Activated B cell treated with CpG ODN at 0.5 μM for 24 hours (primary cell): ENCODE measurements around the gene UGT1A10. TPM values are rescaled to one million over a fixed set of nuclear protein-coding genes. Genes with fewer than 3 reads are reported as not detected.
"Not testable (repeated sequence)": the region's sequence is repeated elsewhere in the genome, so short reads cannot be mapped to it uniquely, and the experiment has no call there.

Source experiments
- ATAC-seq: fragments of 200-7000 bp; cut with Tn5 transposase; one replicate; pipeline ENCODE4 v1.10.0; 2021; ENCODE audit warnings: low read depth, mild to moderate bottlenecking, moderate library complexity
- CTCF ChIA-PET: fragments of 350-600 bp; sonication (Branson Sonifier 250); formaldehyde crosslinking; loops from one replicate; lab custom pipeline; 2021; ENCODE audit warnings: antibody characterized with exemption; lab: Charles Lee
- POLR2A ChIA-PET: fragments of 350-600 bp; sonication (Branson Sonifier 250); formaldehyde crosslinking; loops from one replicate; lab custom pipeline; 2021; ENCODE audit warnings: antibody characterized with exemption; lab: Charles Lee
- DNase-seq: peaks from one replicate; pipeline ENCODE4 v3.0.0; 2022
- H3K27ac Mint-ChIP-seq: one replicate; pipeline ENCODE4 v1.8.0; 2020; ENCODE audit warnings: mixed read lengths
- H3K27me3 Mint-ChIP-seq: one replicate; pipeline ENCODE4 v1.8.0; 2021; ENCODE audit warnings: mixed read lengths
- H3K36me3 Mint-ChIP-seq: one replicate; pipeline ENCODE4 v1.8.0; 2021; ENCODE audit warnings: low read depth, mixed read lengths
- H3K4me1 Mint-ChIP-seq: one replicate; pipeline ENCODE4 v1.8.0; 2021; ENCODE audit warnings: mixed read lengths
- H3K4me3 Mint-ChIP-seq: one replicate; pipeline ENCODE4 v1.8.0; 2020; ENCODE audit warnings: mild to moderate bottlenecking, mixed read lengths
- H3K9me3 Mint-ChIP-seq: one replicate; pipeline ENCODE4 v1.8.0; 2020; ENCODE audit warnings: mixed read lengths
- CTCF ChIP-seq: fragments of 200-600 bp; IDR thresholded peaks from one replicate; pipeline ENCODE4 v1.8.0; 2022; ENCODE audit warnings: antibody characterized with exemption, mild to moderate bottlenecking
- intact Hi-C: fragments of 100-400 bp; cut with micrococcal nuclease; formaldehyde crosslinking; loops from one replicate; pipeline ENCODE4 v1.15.1; 2024
- total RNA-seq: library from RNA; stranded (reverse); gene quantifications from 2 replicates; pipeline ENCODE4 v1.2.3, GENCODE V29; 2022

UGT1A10 gene
- total RNA-seq, 1 donor from 2014 or later: not detected

GRCh38 chr2:233700028-233700635 is 63.9 kb downstream of the UGT1A10 start:
- ATAC-seq (no peak), DNase-seq (no peak)
- CTCF ChIA-PET: no interaction called here
- no peak for TF ChIP-seq CTCF
- Mint-ChIP-seq H3K27me3 (peaks cover 5% of the 10 kb centered on the region), H3K36me3 (no peaks in the 10 kb centered on the region), H3K4me1 (no peaks in the 10 kb centered on the region), H3K27ac (no peak overlapping the region), H3K4me3 (no peak overlapping the region), H3K9me3 (peaks cover 3% of the 10 kb centered on the region)
- POLR2A ChIA-PET: no interaction called here
- intact Hi-C loops: loop anchor here (10.0 kb wide), 1 partner anchor 145 kb away; no protein-coding TSS in a partner anchor

GRCh38 chr2:233700842-233701241 is 64.6 kb downstream of the UGT1A10 start:
- CTCF ChIA-PET, H3K36me3 Mint-ChIP-seq, H3K27ac Mint-ChIP-seq, H3K4me3 Mint-ChIP-seq, DNase-seq, POLR2A ChIA-PET, H3K4me1 Mint-ChIP-seq, H3K27me3 Mint-ChIP-seq, ATAC-seq, H3K9me3 Mint-ChIP-seq: not testable (repeated sequence)
- intact Hi-C loops: loop anchor here (10.0 kb wide), 1 partner anchor 146 kb away; no protein-coding TSS in a partner anchor

- DNase-seq (no peak), ATAC-seq (no peak)
- Mint-ChIP-seq H3K27me3 (peaks cover 4% of the 10 kb centered on the region), H3K4me1 (no peaks in the 10 kb centered on the region), H3K9me3 (peaks cover 3% of the 10 kb centered on the region), H3K27ac (no peak overlapping the region), H3K4me3 (no peak overlapping the region), H3K36me3 (no peaks in the 10 kb centered on the region)
- intact Hi-C loops: loop anchor here (10.0 kb wide), 1 partner anchor 147 kb away; no protein-coding TSS in a partner anchor
- POLR2A ChIA-PET: no interaction called here
- TF ChIP-seq CTCF: no peak
- CTCF ChIA-PET: no interaction called here
These were observed 66.0 kb downstream of the UGT1A10 start for GRCh38 chr2:233702238-233702637.

GRCh38 chr2:233705911-233706506 is 69.8 kb downstream of the UGT1A10 start:
- H3K27me3 Mint-ChIP-seq: peaks cover 18% of the 10 kb centered on the region
- no peaks in the 10 kb centered on the region for H3K4me1 Mint-ChIP-seq
- DNase-seq: no peak
- intact Hi-C loops: loop anchor here (10.0 kb wide), 1 partner anchor 151 kb away; no protein-coding TSS in a partner anchor
- CTCF ChIA-PET: no interaction called here
- H3K36me3 Mint-ChIP-seq: no peaks in the 10 kb centered on the region
- POLR2A ChIA-PET: no interaction called here
- H3K9me3 Mint-ChIP-seq: peaks cover 3% of the 10 kb centered on the region
- H3K4me3 Mint-ChIP-seq: no peak overlapping the region
- no peak for TF ChIP-seq CTCF
- no peak for ATAC-seq
- H3K27ac Mint-ChIP-seq: no peak overlapping the region

- H3K27me3 Mint-ChIP-seq: peaks cover 21% of the 10 kb centered on the region
- no peaks in the 10 kb centered on the region for H3K36me3 Mint-ChIP-seq
- intact Hi-C loops: loop anchor here (10.0 kb wide), 1 partner anchor 152 kb away; no protein-coding TSS in a partner anchor
- H3K27ac Mint-ChIP-seq: no peak overlapping the region
- no peak for DNase-seq
- POLR2A ChIA-PET: no interaction called here
- ATAC-seq: no peak
- CTCF ChIA-PET: no interaction called here
- no peak overlapping the region for H3K4me3 Mint-ChIP-seq
- TF ChIP-seq CTCF: no peak
- peaks cover 4% of the 10 kb centered on the region for H3K4me1 Mint-ChIP-seq
- H3K9me3 Mint-ChIP-seq: peaks cover 3% of the 10 kb centered on the region
These were observed 70.5 kb downstream of the UGT1A10 start for GRCh38 chr2:233706720-233707119.
